Measurements from ENCODE around the gene GPC3.

Gene GPC3

GRCh38 chrX:133856819-133857218, 128.6 kb downstream of the GPC3 start:
- DNase-seq: no peak
- no peaks in the 10 kb centered on the region for H3K36me3 ChIP-seq (replicated peaks)
- H3K27me3 ChIP-seq (replicated peaks): no peaks in the 10 kb centered on the region
- no peak overlapping the region for H3K4me3 ChIP-seq (ENCODE audit: low read depth, low read length)
- in situ Hi-C loops (cut with HindIII; ENCODE audit: low pct_ligation_motif_present, low sequenced_read_pairs): no loop called here
- H3K27ac ChIP-seq: no peak overlapping the region
- no peak for TF ChIP-seq CTCF (IDR thresholded peaks at IDR 0.05; ENCODE audit: low read depth, low read length, missing control alignments)

GRCh38 chrX:133854290-133854689, 131.1 kb downstream of the GPC3 start:
- TF ChIP-seq CTCF (IDR thresholded peaks at IDR 0.05; ENCODE audit: low read depth, low read length, missing control alignments): no peak
- in situ Hi-C loops (cut with HindIII; ENCODE audit: low pct_ligation_motif_present, low sequenced_read_pairs): no loop called here

GRCh38 chrX:133852837-133853356, 132.5 kb downstream of the GPC3 start:
- Histone ChIP-seq H3K27ac (no peak overlapping the region), H3K4me3 (ENCODE audit: low read depth, low read length) (no peak overlapping the region), H3K36me3 (replicated peaks) (no peaks in the 10 kb centered on the region), H3K27me3 (replicated peaks) (no peaks in the 10 kb centered on the region)
- in situ Hi-C loops (cut with HindIII; ENCODE audit: low pct_ligation_motif_present, low sequenced_read_pairs): no loop called here
- DNase-seq: no peak
- TF ChIP-seq CTCF (IDR thresholded peaks at IDR 0.05; ENCODE audit: low read depth, low read length, missing control alignments): no peak

More at GRCh38 chrX:133854290-133854689, 131.1 kb downstream of the GPC3 start:
- no peak for DNase-seq
- no peaks in the 10 kb centered on the region for H3K36me3 ChIP-seq (replicated peaks)
- no peak overlapping the region for H3K4me3 ChIP-seq (ENCODE audit: low read depth, low read length)
- no peak overlapping the region for H3K27ac ChIP-seq
- H3K27me3 ChIP-seq (replicated peaks): no peaks in the 10 kb centered on the region

GRCh38 chrX:133852401-133852800, 133.0 kb downstream of the GPC3 start:
- Histone ChIP-seq H3K4me3 (ENCODE audit: low read depth, low read length) (no peak overlapping the region), H3K36me3 (replicated peaks) (no peaks in the 10 kb centered on the region), H3K27me3 (replicated peaks) (no peaks in the 10 kb centered on the region), H3K27ac (no peak overlapping the region)
- no peak for DNase-seq
- in situ Hi-C loops (cut with HindIII; ENCODE audit: low pct_ligation_motif_present, low sequenced_read_pairs): no loop called here
- TF ChIP-seq CTCF (IDR thresholded peaks at IDR 0.05; ENCODE audit: low read depth, low read length, missing control alignments): no peak

- no peaks in the 10 kb centered on the region for H3K36me3 ChIP-seq (replicated peaks)
- H3K27ac ChIP-seq: no peak overlapping the region
- H3K27me3 ChIP-seq (replicated peaks): no peaks in the 10 kb centered on the region
- H3K4me3 ChIP-seq (ENCODE audit: low read depth, low read length): no peak overlapping the region
- DNase-seq: no peak
- in situ Hi-C loops (cut with HindIII; ENCODE audit: low pct_ligation_motif_present, low sequenced_read_pairs): no loop called here
- TF ChIP-seq CTCF (IDR thresholded peaks at IDR 0.05; ENCODE audit: low read depth, low read length, missing control alignments): no peak
Observed at GRCh38 chrX:133850399-133850798, 135.0 kb downstream of the GPC3 start.

GRCh38 chrX:133849676-133850075, 135.7 kb downstream of the GPC3 start:
- no peak for TF ChIP-seq CTCF (IDR thresholded peaks at IDR 0.05; ENCODE audit: low read depth, low read length, missing control alignments)
- Histone ChIP-seq H3K27ac (no peak overlapping the region), H3K36me3 (replicated peaks) (no peaks in the 10 kb centered on the region), H3K27me3 (replicated peaks) (no peaks in the 10 kb centered on the region), H3K4me3 (ENCODE audit: low read depth, low read length) (no peak overlapping the region)
- in situ Hi-C loops (cut with HindIII; ENCODE audit: low pct_ligation_motif_present, low sequenced_read_pairs): no loop called here
- no peak for DNase-seq

Measured in brain microvascular endothelial cell (primary cell).